Panc1 (cell line): ENCODE measurements around the gene PXYLP1. TPM values are rescaled to one million over a fixed set of nuclear protein-coding genes. Genes with fewer than 3 reads are reported as not detected.

Source experiments
- ATAC-seq: fragments of 200-7000 bp; cut with Tn5 transposase; 2 replicates; pipeline ENCODE4 v1.9.1; 2020; ENCODE audit warnings: mild to moderate bottlenecking, moderate library complexity
- BruUV-seq: library from RNA; stranded (reverse); fragments of 400-500 nt; replicated peaks from 2 replicates; lab custom pipeline; 2021; lab: Mats Ljungman, UMichigan
- CTCF ChIA-PET: fragments of 300-600 bp; sonication (Branson Sonifier 250); formaldehyde crosslinking; loops from one replicate; lab custom pipeline; 2022; ENCODE audit warnings: antibody characterized with exemption; lab: Charles Lee
- POLR2A ChIA-PET: fragments of 300-600 bp; sonication (Branson Sonifier 250); formaldehyde crosslinking; loops from one replicate; lab custom pipeline; 2022; ENCODE audit warnings: antibody characterized with exemption; lab: Charles Lee
- DNase-seq: peaks from one replicate; pipeline ENCODE4 v3.0.0-alpha.2; 2010; ENCODE audit warnings: low read depth, low spot score
- H3K27ac ChIP-seq: 2 replicates; pipeline ENCODE4 v1.5.1; 2011; ENCODE audit warnings: mild to moderate bottlenecking, low read length, inconsistent platforms
- H3K27me3 ChIP-seq: fragments of 200-500 bp; sonication (Bioruptor generic); 2 replicates; pipeline ENCODE4 v1.6.0; 2014; ENCODE audit warnings: low read length, inconsistent platforms; ENCODE audit not compliant: control insufficient read depth, insufficient read depth
- H3K36me3 ChIP-seq: fragments of 200-500 bp; sonication (Bioruptor generic); 2 replicates; pipeline ENCODE4 v1.5.1; 2014; ENCODE audit warnings: inconsistent platforms, mild to moderate bottlenecking, low read length, moderate library complexity; ENCODE audit not compliant: control insufficient read depth, insufficient read depth
- H3K4me1 ChIP-seq: 2 replicates; pipeline ENCODE4 v1.5.1; 2011; ENCODE audit warnings: inconsistent platforms, mild to moderate bottlenecking, low read length, moderate library complexity; ENCODE audit not compliant: control insufficient read depth, insufficient read depth
- H3K4me3 ChIP-seq, 2 experiments: 2 replicates each; pipeline ENCODE4 v1.5.1; 2011 to 2012; ENCODE audit warnings: low read depth in 2 of 2, low read length in 2 of 2, mild to moderate bottlenecking in 2 of 2, inconsistent platforms in 1 of 2, moderate library complexity in 1 of 2
- H3K9me3 ChIP-seq: fragments of 200-500 bp; sonication (Bioruptor generic); 2 replicates; pipeline ENCODE4 v1.5.1; 2014; ENCODE audit warnings: low read depth, mild to moderate bottlenecking, inconsistent platforms, low read length, moderate library complexity; ENCODE audit not compliant: control insufficient read depth, insufficient read depth
- POLR2AphosphoS5 ChIP-seq: IDR thresholded peaks from 2 replicates; pipeline ENCODE4 v1.6.1; 2012; ENCODE audit warnings: mild to moderate bottlenecking, low read depth, low read length, moderate library complexity
- REST ChIP-seq, 2 experiments: IDR thresholded peaks; 2 replicates each; pipeline ENCODE4 v1.6.1; 2011 to 2012; ENCODE audit warnings: low read depth in 2 of 2, control low read depth in 1 of 2, low read length in 1 of 2, mild to moderate bottlenecking in 1 of 2, moderate library complexity in 1 of 2; ENCODE audit not compliant: insufficient read depth in 1 of 2
- SIN3A ChIP-seq: IDR thresholded peaks from 2 replicates; pipeline ENCODE4 v1.6.1; 2012; ENCODE audit warnings: low read depth, mild to moderate bottlenecking, low read length, moderate library complexity, borderline replicate concordance; ENCODE audit not compliant: insufficient read depth
- TCF7L2 ChIP-seq: IDR thresholded peaks from 2 replicates; pipeline ENCODE4 v1.6.1; 2011; ENCODE audit warnings: mild to moderate bottlenecking, low read depth, low read length, inconsistent platforms
- in situ Hi-C: cut with HindIII; loops from 2 replicates; pipeline ENCODE4 v1.10.0; 2016; ENCODE audit warnings: low sequenced_read_pairs, low pct_unique_long_range_greater_than_20kb
- intact Hi-C: fragments of 100-400 bp; cut with micrococcal nuclease; formaldehyde crosslinking; loops from one replicate; pipeline ENCODE4 v1.10.0; 2022; ENCODE audit not compliant: unreplicated experiment
- total RNA-seq: library from RNA; stranded (reverse); gene quantifications from one replicate; pipeline ENCODE4 v1.2.1, GENCODE V29; 2021; ENCODE audit not compliant: unreplicated experiment
- TF ChIP-seq, protein P1 (sequence below): fragments of 450-650 bp; IDR thresholded peaks from 2 replicates; pipeline ENCODE4 v1.5.1; 2017; ENCODE audit warnings: mild to moderate bottlenecking

The PXYLP1 gene
- total RNA-seq, 1 experiment from 2014 or later = 1.4 TPM

DNA sequence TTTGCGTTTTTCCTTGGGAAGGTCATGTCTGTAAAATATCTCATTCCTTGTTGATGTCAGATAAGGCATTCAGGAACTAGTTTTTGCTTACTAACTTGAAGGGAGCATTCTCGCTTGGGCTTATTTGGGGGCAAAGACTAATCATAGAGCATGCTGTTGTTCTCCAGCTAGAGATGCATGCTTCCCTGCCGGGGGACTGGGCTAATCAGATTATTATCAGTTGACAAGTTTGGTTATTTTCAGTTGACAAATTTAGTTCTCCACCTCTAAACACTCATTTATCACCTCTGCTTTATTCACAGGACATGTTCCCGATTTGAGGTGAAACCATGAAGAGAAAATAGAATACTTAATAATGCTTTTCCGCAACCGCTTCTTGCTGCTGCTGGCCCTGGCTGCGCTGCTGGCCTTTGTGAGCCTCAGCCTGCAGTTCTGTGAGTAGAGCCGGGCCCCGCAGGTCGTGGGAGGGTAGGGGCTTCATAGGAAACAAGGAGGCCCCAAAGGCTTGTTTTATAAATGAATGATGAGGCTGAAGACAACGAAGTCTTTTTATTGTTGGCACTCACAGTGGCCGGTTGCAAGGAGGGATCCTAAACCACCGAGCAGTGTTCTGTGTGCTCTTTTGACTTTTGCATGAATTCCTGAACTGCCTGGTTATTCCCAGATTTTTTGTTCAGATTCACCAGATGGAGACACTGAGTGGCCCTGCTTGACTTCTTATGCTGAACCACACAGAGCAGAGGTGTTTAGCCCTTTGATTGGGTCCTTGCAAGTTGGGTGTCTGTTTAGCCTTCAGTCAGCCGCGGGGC is 28.4 kb downstream of the PXYLP1 start:
- no peaks in the 10 kb centered on the region for H3K4me1 ChIP-seq
- DNase-seq (no peak), ATAC-seq (no peak)
- H3K36me3 ChIP-seq = no peaks in the 10 kb centered on the region
- no peak overlapping the region for H3K27ac ChIP-seq
- TF ChIP-seq POLR2AphosphoS5 = no peak
- no peak for TF ChIP-seq TCF7L2
- no peak for TF ChIP-seq REST (IDR thresholded peaks at IDR 0.05; ENCODE audit: insufficient read depth in 1 of 2, low read depth in 2 of 2, low read length in 1 of 2)
- no peaks in the 10 kb centered on the region for H3K9me3 ChIP-seq
- in situ Hi-C loops = no loop called here
- ChIA-PET POLR2A (interaction anchor here (0.6 kb wide), 1 partner anchor 1871 kb away, joined by 6 read pairs; no protein-coding TSS in a partner anchor), CTCF (no interaction called here)
- H3K4me3 ChIP-seq = no peak overlapping the region
- H3K27me3 ChIP-seq = no peaks in the 10 kb centered on the region
- no TSS peak for BruUV-seq
- intact Hi-C loops = no loop called here

- Histone ChIP-seq H3K4me3 (no peak overlapping the region), H3K27me3 (no peaks in the 10 kb centered on the region), H3K27ac (no peak overlapping the region), H3K4me1 (no peaks in the 10 kb centered on the region), H3K36me3 (no peaks in the 10 kb centered on the region), H3K9me3 (no peaks in the 10 kb centered on the region)
- POLR2A ChIA-PET = interaction anchor here (0.6 kb wide), 1 partner anchor 1872 kb away, joined by 6 read pairs; no protein-coding TSS in a partner anchor
- intact Hi-C loops (no loop called here), in situ Hi-C loops (no loop called here)
- TF ChIP-seq REST (IDR thresholded peaks at IDR 0.05; ENCODE audit: insufficient read depth in 1 of 2, low read depth in 2 of 2, low read length in 1 of 2) (no peak), TCF7L2 (no peak), SIN3A (no peak), POLR2AphosphoS5 (no peak)
- TF ChIP-seq, protein P1, sequence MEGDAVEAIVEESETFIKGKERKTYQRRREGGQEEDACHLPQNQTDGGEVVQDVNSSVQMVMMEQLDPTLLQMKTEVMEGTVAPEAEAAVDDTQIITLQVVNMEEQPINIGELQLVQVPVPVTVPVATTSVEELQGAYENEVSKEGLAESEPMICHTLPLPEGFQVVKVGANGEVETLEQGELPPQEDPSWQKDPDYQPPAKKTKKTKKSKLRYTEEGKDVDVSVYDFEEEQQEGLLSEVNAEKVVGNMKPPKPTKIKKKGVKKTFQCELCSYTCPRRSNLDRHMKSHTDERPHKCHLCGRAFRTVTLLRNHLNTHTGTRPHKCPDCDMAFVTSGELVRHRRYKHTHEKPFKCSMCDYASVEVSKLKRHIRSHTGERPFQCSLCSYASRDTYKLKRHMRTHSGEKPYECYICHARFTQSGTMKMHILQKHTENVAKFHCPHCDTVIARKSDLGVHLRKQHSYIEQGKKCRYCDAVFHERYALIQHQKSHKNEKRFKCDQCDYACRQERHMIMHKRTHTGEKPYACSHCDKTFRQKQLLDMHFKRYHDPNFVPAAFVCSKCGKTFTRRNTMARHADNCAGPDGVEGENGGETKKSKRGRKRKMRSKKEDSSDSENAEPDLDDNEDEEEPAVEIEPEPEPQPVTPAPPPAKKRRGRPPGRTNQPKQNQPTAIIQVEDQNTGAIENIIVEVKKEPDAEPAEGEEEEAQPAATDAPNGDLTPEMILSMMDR = no peak
- no peak for DNase-seq
- CTCF ChIA-PET = no interaction called here
- no peak for ATAC-seq
- BruUV-seq = no TSS peak
These were observed 29.0 kb downstream of the PXYLP1 start for GRCh38 chr3:141260630-141260927.
